Epithelial cell of esophagus (primary cell): Measurements from ENCODE around the gene GRIN2B.

Source experiments
- DNase-seq: peaks from one replicate; pipeline ENCODE4 v3.0.0; 2010; ENCODE audit warnings: low read depth
- H3K4me3 ChIP-seq: 2 replicates; pipeline ENCODE4 v1.5.1; 2011; ENCODE audit warnings: mild to moderate bottlenecking, low read length, control low read depth
- TF ChIP-seq, protein P1 (sequence below): IDR thresholded peaks from 2 replicates; pipeline ENCODE4 v1.5.1; 2011; ENCODE audit warnings: low read depth, mild to moderate bottlenecking, low read length, control low read depth, inconsistent platforms; ENCODE audit not compliant: insufficient read depth; ENCODE audit errors: missing control alignments

The GRIN2B gene

DNA sequence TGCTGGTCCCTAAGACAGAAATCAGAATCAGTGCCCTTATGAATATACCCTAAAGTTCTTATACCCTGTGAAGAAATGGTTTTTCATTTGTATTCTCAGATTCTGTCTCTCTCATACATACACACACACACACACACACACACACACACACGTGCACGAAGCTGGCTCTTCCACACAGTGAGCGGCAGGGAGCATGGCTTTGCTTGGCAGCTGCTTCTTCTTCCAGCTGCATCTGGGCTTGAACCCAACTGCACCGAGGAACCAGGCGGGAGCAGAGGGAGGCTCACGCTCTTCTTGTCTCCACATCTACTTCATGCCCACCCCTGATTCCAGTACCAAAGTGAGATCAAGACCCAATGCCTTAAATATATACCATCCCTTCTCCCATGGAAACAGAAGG is 19.4 kb downstream of the GRIN2B start:
- DNase-seq, result no peak
- H3K4me3 ChIP-seq, result no peak overlapping the region
- TF ChIP-seq, protein P1, sequence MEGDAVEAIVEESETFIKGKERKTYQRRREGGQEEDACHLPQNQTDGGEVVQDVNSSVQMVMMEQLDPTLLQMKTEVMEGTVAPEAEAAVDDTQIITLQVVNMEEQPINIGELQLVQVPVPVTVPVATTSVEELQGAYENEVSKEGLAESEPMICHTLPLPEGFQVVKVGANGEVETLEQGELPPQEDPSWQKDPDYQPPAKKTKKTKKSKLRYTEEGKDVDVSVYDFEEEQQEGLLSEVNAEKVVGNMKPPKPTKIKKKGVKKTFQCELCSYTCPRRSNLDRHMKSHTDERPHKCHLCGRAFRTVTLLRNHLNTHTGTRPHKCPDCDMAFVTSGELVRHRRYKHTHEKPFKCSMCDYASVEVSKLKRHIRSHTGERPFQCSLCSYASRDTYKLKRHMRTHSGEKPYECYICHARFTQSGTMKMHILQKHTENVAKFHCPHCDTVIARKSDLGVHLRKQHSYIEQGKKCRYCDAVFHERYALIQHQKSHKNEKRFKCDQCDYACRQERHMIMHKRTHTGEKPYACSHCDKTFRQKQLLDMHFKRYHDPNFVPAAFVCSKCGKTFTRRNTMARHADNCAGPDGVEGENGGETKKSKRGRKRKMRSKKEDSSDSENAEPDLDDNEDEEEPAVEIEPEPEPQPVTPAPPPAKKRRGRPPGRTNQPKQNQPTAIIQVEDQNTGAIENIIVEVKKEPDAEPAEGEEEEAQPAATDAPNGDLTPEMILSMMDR, result no peak

DNA sequence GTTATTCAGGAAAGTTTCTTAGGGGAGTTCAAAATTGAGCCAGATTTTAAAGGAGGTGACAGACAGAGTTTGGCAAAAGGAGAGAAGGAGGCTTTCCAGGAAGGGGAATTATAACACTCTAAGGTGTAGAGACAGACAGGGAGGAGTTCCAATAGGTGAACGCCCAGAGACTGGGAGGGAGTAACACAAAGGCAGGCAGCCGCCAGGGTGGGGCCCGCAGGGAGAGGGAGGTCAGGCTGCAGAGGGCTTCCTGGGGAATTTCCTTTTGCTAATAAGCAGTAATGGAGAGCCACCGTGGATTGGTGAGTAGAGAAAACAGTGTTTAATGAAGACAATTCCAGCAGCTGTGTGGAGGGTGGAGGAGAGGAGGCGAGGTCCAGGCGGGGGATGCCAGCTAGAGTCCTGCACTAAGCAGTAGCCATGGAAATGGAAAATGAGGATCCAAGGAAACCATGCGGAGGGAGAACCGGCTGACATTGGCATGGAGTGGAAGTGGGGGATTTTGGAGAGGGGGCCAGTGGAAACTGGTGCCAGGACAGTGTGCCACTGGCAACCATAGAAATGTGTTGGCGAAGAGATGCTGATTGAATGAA is 22.2 kb downstream of the GRIN2B start:
- TF ChIP-seq, protein P1, result no peak
- H3K4me3 ChIP-seq, result no peak overlapping the region
- DNase-seq, result no peak

DNA sequence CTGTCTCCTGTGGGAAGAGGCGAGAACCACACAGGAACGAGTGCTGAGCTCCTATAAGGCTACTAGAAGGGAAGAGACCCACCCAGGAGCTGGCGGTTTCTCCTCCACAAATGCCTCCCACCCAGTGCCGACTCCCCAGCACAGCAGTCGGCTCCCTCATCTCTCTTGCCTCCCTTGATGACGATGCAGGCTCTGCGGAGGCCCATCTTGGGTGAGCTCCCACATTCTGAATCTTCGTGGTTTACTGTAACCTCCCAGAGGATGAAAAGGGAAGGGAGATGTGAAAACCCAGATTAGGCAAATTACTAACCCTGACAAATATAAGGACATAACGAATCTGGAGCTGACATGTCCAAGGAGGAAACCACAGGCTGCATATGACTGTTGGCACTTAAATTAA is 23.8 kb downstream of the GRIN2B start:
- no peak for DNase-seq
- TF ChIP-seq, protein P1, result no peak
- no peak overlapping the region for H3K4me3 ChIP-seq

DNA sequence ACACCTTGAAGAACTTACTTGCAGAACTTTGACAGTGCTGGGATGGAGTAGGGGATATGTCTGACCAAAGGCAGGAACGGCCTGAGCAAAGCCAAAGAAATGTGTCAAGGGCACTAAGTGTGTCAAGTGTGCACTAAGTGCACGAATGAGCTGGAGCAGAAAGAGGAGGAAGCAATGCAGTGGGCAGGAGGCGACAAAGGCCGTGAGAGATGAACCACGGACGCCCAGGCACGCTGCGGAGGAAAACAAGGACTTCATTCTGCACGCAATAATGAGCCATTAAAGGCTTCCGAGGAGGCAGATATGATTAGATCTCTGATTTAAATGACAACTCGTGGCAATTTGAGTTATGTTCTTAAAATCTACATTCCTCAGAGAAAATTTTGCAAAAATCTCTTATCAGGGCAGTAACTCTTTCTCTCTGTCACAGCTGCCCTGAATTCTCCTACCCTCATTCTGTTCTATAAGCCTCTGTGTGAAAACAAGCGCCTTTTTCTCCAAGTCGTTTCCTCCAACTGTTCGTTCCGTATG is 25.3 kb downstream of the GRIN2B start:
- TF ChIP-seq, protein P1, result no peak
- DNase-seq, result no peak
- no peak overlapping the region for H3K4me3 ChIP-seq

DNA sequence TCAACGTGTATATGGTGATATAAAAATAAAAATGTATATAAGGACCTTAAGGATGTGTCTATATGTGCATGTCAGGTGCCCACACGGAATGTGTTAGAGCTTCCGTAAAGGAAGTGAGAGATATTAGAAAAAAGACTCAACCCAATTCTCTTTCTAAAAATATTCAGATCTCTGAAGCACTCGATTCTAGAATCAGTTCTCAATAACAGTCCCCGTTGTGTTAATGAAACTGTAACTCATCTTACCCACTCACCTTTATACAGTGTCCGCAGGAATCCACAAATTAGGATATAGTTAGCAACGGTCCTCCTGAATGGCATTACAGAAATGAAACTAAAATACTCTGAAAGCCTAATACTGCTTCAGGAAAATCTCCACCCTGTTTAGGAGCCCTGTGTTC is 29.3 kb downstream of the GRIN2B start:
- TF ChIP-seq, protein P1, result no peak
- no peak overlapping the region for H3K4me3 ChIP-seq
- DNase-seq, result no peak

DNA sequence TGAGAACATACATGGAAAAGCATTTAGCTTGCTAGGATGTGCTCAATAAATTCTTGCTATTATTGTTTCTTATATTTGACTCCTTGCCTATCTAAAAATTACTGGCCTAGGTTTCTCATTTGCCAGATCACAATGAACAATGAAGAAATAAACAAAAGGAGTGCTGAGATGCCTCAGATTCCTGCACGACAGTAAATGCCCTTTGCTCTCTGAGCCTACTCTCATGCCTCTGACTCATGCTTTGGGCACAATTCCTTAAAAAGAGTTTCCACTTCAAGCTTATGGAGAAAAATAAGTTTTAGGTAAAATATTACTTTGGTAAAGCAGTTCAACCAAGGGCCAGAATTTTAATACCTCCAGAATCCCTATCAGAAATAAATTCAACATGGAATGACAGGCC is 30.9 kb downstream of the GRIN2B start:
- TF ChIP-seq, protein P1, result no peak
- H3K4me3 ChIP-seq, result no peak overlapping the region
- no peak for DNase-seq

DNA sequence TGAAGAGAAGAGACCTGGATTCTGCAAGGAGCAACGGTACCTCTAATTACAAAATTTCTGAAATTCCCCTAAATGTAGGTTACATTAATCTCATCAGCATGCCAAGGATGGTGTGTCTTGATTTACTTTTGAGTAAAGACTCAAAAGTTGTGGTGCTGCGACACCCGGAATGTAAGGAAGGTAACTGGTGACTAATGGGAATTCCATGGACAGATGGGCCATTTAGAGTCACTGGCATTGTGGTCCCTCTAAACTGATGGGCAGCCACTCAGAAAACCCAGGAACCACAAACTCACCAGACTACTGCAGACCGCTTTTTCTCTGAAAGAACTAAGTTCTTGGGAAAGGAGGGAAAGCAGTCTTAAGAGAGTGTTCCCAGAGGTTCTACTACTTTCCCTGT is 32.8 kb downstream of the GRIN2B start:
- no peak overlapping the region for H3K4me3 ChIP-seq
- no peak for DNase-seq
- TF ChIP-seq, protein P1, result no peak
